SH-SY5Y (cell line): ENCODE results near the gene FANCE.

ENCODE experiments used
- GATA2 ChIP-seq: IDR thresholded peaks from 2 replicates; pipeline ENCODE4 v1.6.1; 2011; ENCODE audit warnings: mild to moderate bottlenecking, low read depth, low read length
- GATA3 ChIP-seq: IDR thresholded peaks from 2 replicates; pipeline ENCODE4 v1.6.1; 2011; ENCODE audit warnings: low read depth, mild to moderate bottlenecking, low read length, moderate library complexity

The FANCE gene

GRCh38 chr6:35471836-35472345, 19.8 kb downstream of the FANCE start:
- TF ChIP-seq GATA2 = no peak
- TF ChIP-seq GATA3 = no peak

DNA sequence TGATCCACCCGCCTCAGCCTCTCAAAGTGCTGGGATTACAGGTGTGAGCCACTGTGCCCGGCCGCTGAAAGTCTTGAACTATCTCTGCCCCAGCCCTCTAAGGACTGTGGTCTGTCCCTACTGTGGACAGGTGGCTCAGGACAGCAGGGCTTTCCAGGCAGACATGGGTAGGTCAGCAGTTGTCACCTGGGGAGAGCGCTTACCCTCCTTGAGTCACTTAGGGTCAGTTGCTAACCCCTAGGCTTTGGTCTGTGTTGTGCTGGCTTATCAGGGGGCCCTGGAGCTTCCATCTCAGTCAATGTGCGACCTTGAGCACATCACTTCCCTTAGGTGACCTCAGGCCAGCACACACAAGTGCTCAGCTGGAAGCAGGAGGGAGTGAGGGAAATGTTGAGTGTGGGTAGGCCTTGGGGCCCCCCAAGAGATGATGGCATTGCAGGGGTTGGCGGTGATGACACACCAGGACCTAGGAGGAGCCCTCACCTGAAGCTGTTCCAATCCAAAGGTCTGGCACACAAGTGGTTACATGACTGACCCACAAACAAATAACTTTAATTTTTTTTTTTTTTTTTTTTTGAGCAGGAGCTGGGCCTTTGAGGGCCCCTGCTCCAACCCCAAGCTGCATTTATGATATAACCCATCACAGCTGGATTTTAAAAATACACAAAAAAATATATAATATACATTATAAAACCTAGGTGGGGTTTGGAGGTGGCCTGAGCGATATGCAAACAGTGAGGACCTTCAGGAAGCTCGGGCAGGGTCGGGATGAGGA, 21.1 kb downstream of the FANCE start:
- TF ChIP-seq GATA2 = no peak

DNA sequence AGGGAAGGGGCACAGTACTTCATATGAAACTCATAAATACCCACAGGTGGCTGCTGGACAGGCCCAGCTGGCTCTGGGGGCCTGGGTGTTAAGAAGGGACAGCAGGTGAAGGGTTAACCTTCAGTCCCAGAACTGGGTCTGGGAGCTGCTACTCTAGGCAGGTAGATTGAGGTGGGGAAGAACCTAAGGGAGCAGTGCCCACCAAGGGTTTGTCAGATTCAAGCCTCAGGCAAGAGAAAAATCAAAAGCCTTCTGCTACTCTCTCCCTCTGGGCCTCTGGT, 21.7 kb downstream of the FANCE start:
- TF ChIP-seq GATA2 (no peak), GATA3 (no peak)

DNA sequence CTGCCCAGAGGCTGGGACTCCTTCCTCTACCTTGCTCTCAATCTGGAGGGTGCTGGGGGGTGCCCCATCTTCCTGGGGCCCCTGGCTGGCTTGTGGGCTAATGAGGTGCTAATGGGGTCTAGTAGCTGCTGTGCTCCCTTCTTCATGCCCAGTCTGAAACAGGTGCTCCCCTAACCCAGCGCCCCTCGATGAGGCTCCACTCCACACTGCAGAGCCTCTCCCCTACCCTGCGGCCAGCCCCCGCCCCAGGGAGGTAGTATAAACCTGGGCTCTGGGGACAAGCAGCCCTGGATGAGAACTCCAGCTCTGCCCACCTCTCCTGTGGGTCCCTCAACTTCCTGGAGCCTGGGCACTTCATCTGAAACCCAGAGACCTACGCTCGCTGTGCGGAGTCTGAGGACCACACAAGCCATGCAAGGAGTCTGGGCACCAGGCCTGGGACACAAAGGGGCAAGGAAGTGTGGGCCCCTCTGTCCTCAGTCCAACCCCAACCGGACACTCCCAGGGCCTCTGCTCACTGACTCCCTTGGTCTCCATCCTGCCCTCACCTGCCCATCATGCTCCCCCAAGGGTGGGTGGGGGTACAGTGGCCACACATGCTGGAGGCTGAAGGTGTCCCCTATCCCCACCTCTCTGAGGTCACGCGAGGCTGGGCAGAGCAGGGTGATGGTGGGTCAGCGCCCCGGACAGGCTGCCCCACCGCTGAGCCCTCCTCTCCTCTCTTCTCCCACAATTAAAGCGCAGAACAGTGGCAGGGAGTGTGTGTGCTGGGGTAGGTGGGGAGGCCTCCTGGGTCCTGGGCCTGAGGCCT, 22.2 kb downstream of the FANCE start:
- no peak for TF ChIP-seq GATA3
- no peak for TF ChIP-seq GATA2

DNA sequence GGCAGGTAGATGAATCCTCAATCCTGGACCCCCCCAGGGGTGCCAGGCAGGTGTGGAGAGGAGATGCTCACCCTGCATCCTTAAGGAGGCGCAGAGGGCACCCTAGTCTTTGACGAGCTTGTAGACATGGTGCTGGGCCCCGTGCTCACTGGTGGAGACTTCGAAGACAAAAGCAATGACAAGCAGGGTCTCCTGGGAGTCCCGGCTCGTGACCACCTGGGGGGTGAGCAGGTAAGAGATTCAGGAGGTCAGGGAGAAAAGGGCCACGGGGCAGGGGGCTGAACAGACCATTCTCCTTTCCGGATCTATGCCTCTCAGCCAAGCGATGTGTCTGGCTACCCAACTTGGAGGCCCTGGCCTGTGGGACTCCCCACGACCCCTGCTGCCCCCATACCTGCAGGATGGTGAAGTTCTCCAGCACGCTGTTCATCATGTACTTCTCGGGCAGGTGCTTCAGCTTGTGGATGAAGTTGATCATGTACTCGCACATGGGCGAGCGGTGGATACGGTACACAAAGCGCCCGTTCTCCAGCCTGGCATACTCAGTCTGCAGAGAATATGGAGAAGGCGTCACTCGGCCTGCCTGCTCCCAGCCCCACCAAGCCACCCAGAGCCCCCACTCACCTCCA, 22.9 kb downstream of the FANCE start:
- TF ChIP-seq GATA2 (no peak), GATA3 (no peak)

GRCh38 chr6:35475573-35475972, 23.4 kb downstream of the FANCE start:
- no peak for TF ChIP-seq GATA2
- TF ChIP-seq GATA3 = no peak

- TF ChIP-seq GATA2 (no peak), GATA3 (no peak)
Observed at GRCh38 chr6:35476004-35476403, 23.9 kb downstream of the FANCE start.

- no peak for TF ChIP-seq GATA2
Observed at GRCh38 chr6:35477028-35477427, 24.9 kb downstream of the FANCE start.

GRCh38 chr6:35477551-35478179, 25.5 kb downstream of the FANCE start:
- TF ChIP-seq GATA3 (no peak), GATA2 (no peak)

- TF ChIP-seq GATA2 (no peak), GATA3 (no peak)
Observed at GRCh38 chr6:35478259-35478658, 26.1 kb downstream of the FANCE start.

GRCh38 chr6:35480176-35480575, 28.0 kb downstream of the FANCE start:
- TF ChIP-seq GATA3 = no peak
- TF ChIP-seq GATA2 = no peak

DNA sequence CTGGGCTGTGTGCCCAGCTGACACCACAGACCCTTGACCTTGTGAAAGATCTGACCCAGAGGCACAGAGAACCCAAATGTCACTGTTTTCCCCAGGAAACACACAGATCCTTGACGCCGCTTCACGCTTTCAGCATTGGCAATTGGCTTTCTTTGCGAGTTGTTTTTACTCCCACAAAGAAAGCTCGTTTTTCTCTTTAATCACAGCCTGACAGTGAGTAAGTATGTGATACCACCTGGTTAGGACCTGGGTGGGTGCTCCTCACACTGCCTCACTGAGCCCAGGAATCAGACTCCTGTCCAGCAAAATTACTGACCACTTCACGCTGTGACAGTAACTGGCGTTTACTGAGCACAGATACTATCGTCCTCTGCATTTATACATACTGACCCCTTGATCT, 29.1 kb downstream of the FANCE start:
- TF ChIP-seq GATA2 = no peak
- TF ChIP-seq GATA3 = no peak

GRCh38 chr6:35483062-35483461, 30.9 kb downstream of the FANCE start:
- TF ChIP-seq GATA3 (no peak), GATA2 (no peak)

DNA sequence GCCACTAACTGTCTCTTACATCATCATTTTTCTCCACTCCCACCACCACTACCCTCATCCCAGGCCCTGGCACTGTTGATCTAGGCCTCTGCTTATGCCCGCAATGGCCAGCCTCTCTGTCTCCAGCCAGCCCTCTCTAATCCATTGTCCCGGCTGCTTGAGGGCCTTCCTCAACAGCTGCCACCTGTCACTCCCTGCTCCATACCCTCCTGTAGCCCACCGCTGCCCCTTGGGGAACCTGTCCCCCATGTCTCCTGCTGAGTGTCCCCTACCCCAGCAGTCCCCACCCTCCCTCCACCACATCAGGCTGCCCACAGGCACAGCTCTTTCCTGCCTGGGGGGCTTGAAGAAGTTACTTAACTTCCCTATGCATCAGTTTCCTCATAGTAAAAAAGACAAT, 31.4 kb downstream of the FANCE start:
- TF ChIP-seq GATA2 = no peak
- TF ChIP-seq GATA3 = no peak
